DMS153 treated with DMSO at 0.1 percent for 48 hours (cell line): ENCODE measurements around the gene PPFIBP1.
"Not testable (repeated sequence)": the region's sequence is repeated elsewhere in the genome, so short reads cannot be mapped to it uniquely, and the experiment has no call there.

ENCODE experiments used
- DNase-seq: peaks from one replicate; lab custom pipeline; 2025; ENCODE audit not compliant: unreplicated experiment; lab: John Stamatoyannopoulos, UW

PPFIBP1 gene

GRCh38 chr12:27588776-27589175, 64.8 kb downstream of the PPFIBP1 start:
- DNase-seq: no peak

GRCh38 chr12:27589419-27589818, 65.4 kb downstream of the PPFIBP1 start:
- no peak for DNase-seq

- not testable (repeated sequence) for DNase-seq
Observed at GRCh38 chr12:27591698-27592097, 67.7 kb downstream of the PPFIBP1 start.

GRCh38 chr12:27592548-27592947, 68.5 kb downstream of the PPFIBP1 start:
- no peak for DNase-seq

GRCh38 chr12:27593266-27593665, 69.3 kb downstream of the PPFIBP1 start:
- DNase-seq: no peak

GRCh38 chr12:27595231-27595642, 71.2 kb downstream of the PPFIBP1 start:
- DNase-seq: no peak

GRCh38 chr12:27598866-27599265, 74.9 kb downstream of the PPFIBP1 start:
- not testable (repeated sequence) for DNase-seq

- not testable (repeated sequence) for DNase-seq
Observed at GRCh38 chr12:27601056-27601828, 77.2 kb downstream of the PPFIBP1 start.

- no peak for DNase-seq
Observed at GRCh38 chr12:27602516-27602915, 78.5 kb downstream of the PPFIBP1 start.

- DNase-seq: no peak
Observed at GRCh38 chr12:27604431-27604830, 80.4 kb downstream of the PPFIBP1 start.

GRCh38 chr12:27606986-27607385, 83.0 kb downstream of the PPFIBP1 start:
- DNase-seq: no peak

GRCh38 chr12:27607591-27607990, 83.6 kb downstream of the PPFIBP1 start:
- DNase-seq: no peak

- no peak for DNase-seq
Observed at GRCh38 chr12:27608890-27609289, 84.9 kb downstream of the PPFIBP1 start.

GRCh38 chr12:27610374-27610773, 86.4 kb downstream of the PPFIBP1 start:
- no peak for DNase-seq

- no peak for DNase-seq
Observed at GRCh38 chr12:27614386-27614785, 90.4 kb downstream of the PPFIBP1 start.

- no peak for DNase-seq
Observed at GRCh38 chr12:27614866-27615265, 90.9 kb downstream of the PPFIBP1 start.

GRCh38 chr12:27615331-27615891, 91.4 kb downstream of the PPFIBP1 start:
- no peak for DNase-seq

GRCh38 chr12:27616356-27617142, 92.5 kb downstream of the PPFIBP1 start:
- no peak for DNase-seq

- no peak for DNase-seq
Observed at GRCh38 chr12:27618836-27619235, 94.8 kb downstream of the PPFIBP1 start.

- no peak for DNase-seq
Observed at GRCh38 chr12:27619308-27619707, 95.3 kb downstream of the PPFIBP1 start.

- DNase-seq: no peak
Observed at GRCh38 chr12:27620121-27620520, 96.1 kb downstream of the PPFIBP1 start.
